ENCODE results near the gene SGPP1. TPM values are rescaled to one million over a fixed set of nuclear protein-coding genes. Genes with fewer than 3 reads are reported as not detected.
A peak's percentile ranks its signal among the peaks of the same experiment; 100 is the strongest.

Gene SGPP1, protein sequence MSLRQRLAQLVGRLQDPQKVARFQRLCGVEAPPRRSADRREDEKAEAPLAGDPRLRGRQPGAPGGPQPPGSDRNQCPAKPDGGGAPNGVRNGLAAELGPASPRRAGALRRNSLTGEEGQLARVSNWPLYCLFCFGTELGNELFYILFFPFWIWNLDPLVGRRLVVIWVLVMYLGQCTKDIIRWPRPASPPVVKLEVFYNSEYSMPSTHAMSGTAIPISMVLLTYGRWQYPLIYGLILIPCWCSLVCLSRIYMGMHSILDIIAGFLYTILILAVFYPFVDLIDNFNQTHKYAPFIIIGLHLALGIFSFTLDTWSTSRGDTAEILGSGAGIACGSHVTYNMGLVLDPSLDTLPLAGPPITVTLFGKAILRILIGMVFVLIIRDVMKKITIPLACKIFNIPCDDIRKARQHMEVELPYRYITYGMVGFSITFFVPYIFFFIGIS
- total RNA-seq, result 10 to 100 TPM; 11.5 to 54.3 (median 25.2) TPM
- polyA plus RNA-seq, result 10 to 100 TPM in 1 of 3 donors, 1 to 10 TPM in 2; 6.3 to 27.8 (median 9.3) TPM
- long read RNA-seq, donor 1, transcript SGPP1-201 (3 exons, 3,312 nt), result major isoform, 9 of 9 reads
- long read RNA-seq, donor 1, partial matches to known transcripts, result 0 of 9 reads
- long read RNA-seq, donor 1, other reads (novel, unspliced or antisense), result 0 of 9 reads
- long read RNA-seq, donor 2, partial matches to known transcripts, result 0 of 3 reads
- long read RNA-seq, donor 2, other reads (novel, unspliced or antisense), result 0 of 3 reads
- long read RNA-seq, donor 3, partial matches to known transcripts, result 0 of 2 reads
- long read RNA-seq, donor 3, other reads (novel, unspliced or antisense), result 0 of 2 reads
- long read RNA-seq, donor 4, partial matches to known transcripts, result 0 of 3 reads
- long read RNA-seq, donor 4, other reads (novel, unspliced or antisense), result 3 of 3 reads
- long read RNA-seq, donor 5, transcript SGPP1-201 (3 exons, 3,312 nt), result major isoform, 50 of 56 reads
- long read RNA-seq, donor 5, partial matches to known transcripts, result 2 of 56 reads
- long read RNA-seq, donor 5, other reads (novel, unspliced or antisense), result 4 of 56 reads
- long read RNA-seq, donor 6, partial matches to known transcripts, result 0 of 4 reads
- long read RNA-seq, donor 6, other reads (novel, unspliced or antisense), result 3 of 4 reads
- long read RNA-seq, donor 7, partial matches to known transcripts, result 0 of 1 reads
- long read RNA-seq, donor 7, other reads (novel, unspliced or antisense), result 0 of 1 reads
- long read RNA-seq, donor 8, transcript SGPP1-201 (3 exons, 3,312 nt), result major isoform, 9 of 9 reads
- long read RNA-seq, donor 8, partial matches to known transcripts, result 0 of 9 reads
- long read RNA-seq, donor 8, other reads (novel, unspliced or antisense), result 0 of 9 reads
- long read RNA-seq, donor 9, transcript SGPP1-201 (3 exons, 3,312 nt), result major isoform, 9 of 9 reads
- long read RNA-seq, donor 9, partial matches to known transcripts, result 0 of 9 reads
- long read RNA-seq, donor 9, other reads (novel, unspliced or antisense), result 0 of 9 reads
- long read RNA-seq, donor 10, transcript SGPP1-201 (3 exons, 3,312 nt), result major isoform, 5 of 5 reads
- long read RNA-seq, donor 10, partial matches to known transcripts, result 0 of 5 reads
- long read RNA-seq, donor 10, other reads (novel, unspliced or antisense), result 0 of 5 reads

GRCh38 chr14:63727736-63728728, at the start of gene SGPP1:
SGPP1 (minus strand) TSS chr14:63728065; CDS start chr14:63727944, 121 bp downstream.
- peak; percentile 87 to 96 (median 93) for DNase-seq
- Histone ChIP-seq H3K27me3 (no peaks in the 10 kb centered on the region), H3K27ac (peak within 1 kb of the TSS; percentile 27 to 97 (median 94)), H3K9me3 (replicated peaks in 1 of 3) (no peaks in the 10 kb centered on the region), H3K4me1 (replicated peaks in 1 of 2) (peaks cover 6 to 30% of the 10 kb centered on the region in 2 donors), H3K36me3 (replicated peaks in 1 of 2) (no peaks in the 10 kb centered on the region), H3K4me3 (peak within 1 kb of the TSS; percentile 65 to 87 (median 80))
- intact Hi-C loops (cut with DNase I), result no loop called here
- WGBS, 4 donors, result 1 to 2% (median 1%) methylated on average over 15 to 88 of the region's 88 CpGs
- TF ChIP-seq POLR2A (IDR thresholded peaks at IDR 0.05) (peak; percentile 46 to 83), CTCF (IDR thresholded peaks at IDR 0.05) (peak in 4 of 6 experiments; percentile 34 to 55 (median 52))

DNA sequence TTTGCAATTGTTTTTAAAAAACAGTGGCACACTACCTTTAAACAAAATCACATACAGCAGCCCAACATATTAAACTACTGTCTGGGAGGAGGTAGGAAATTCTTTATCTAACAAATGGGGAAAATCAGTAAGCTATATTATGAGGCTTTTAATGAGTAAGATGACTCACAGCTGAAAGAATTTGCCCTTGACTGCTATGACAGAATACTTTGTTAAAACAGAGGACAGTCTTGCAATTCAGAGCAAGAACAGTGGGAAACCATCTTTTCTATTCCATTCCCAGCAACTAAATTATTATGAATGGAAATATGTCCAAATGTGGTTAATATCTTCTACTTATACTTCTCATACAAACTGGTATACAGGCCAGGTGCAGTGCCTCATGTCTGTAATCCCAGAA, 49.2 kb upstream of the SGPP1 start:
- peak overlapping the region in 4 of 5 donors; percentile 21 to 75 (median 40) for H3K27ac ChIP-seq
- peak in 1 of 7 donors; percentile 2 for DNase-seq
- no peaks in the 10 kb centered on the region for H3K9me3 ChIP-seq (replicated peaks in 1 of 3)
- no peaks in the 10 kb centered on the region for H3K27me3 ChIP-seq
- intact Hi-C loops (cut with DNase I), result no loop called here
- H3K4me1 ChIP-seq (replicated peaks in 1 of 2), result peaks cover 5 to 6% of the 10 kb centered on the region in 2 donors
- no peak for TF ChIP-seq POLR2A (IDR thresholded peaks at IDR 0.05)
- no peak for TF ChIP-seq CTCF (IDR thresholded peaks at IDR 0.05)
- H3K36me3 ChIP-seq (replicated peaks in 1 of 2), result no peaks in the 10 kb centered on the region
- H3K4me3 ChIP-seq, result no peak overlapping the region

GRCh38 chr14:63773504-63773903, 45.6 kb upstream of the SGPP1 start:
- H3K27ac ChIP-seq, result no peak overlapping the region
- no peaks in the 10 kb centered on the region for H3K27me3 ChIP-seq
- no peak for DNase-seq
- H3K4me3 ChIP-seq, result no peak overlapping the region
- H3K9me3 ChIP-seq (replicated peaks in 1 of 3), result no peaks in the 10 kb centered on the region
- no peak for TF ChIP-seq POLR2A (IDR thresholded peaks at IDR 0.05)
- no peak for TF ChIP-seq CTCF (IDR thresholded peaks at IDR 0.05)
- peaks cover 5 to 6% of the 10 kb centered on the region in 2 donors for H3K4me1 ChIP-seq (replicated peaks in 1 of 2)
- WGBS, 4 donors, result 75 to 79% (median 76%) methylated on average over 4 of the region's 4 CpGs
- intact Hi-C loops (cut with DNase I), result no loop called here
- no peaks in the 10 kb centered on the region for H3K36me3 ChIP-seq (replicated peaks in 1 of 2)
